ENCODE measurements around the gene SLAMF8.

SLAMF8 gene

DNA sequence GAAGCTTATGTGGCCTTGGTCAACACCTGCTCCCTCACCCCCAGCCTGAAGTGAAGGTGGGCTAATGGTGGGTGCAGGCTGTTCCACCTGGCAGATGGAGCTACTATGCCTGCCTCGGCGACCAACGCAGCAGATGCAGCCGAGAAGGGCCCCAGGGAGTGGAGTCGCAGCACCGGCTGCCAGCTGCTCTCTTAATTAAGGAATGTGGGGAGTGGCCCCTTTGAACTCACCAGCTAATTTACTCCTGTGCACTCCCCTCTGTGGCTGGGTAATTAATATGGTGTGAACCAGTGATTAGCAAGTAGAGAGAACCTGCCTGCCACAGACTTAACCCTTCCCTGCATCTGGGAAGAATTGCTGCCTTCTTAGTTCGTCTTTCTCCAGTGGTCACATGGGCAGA, 3.3 kb upstream of the SLAMF8 start:
- TF ChIP-seq CTCF (IDR thresholded peaks at IDR 0.05) = no peak

DNA sequence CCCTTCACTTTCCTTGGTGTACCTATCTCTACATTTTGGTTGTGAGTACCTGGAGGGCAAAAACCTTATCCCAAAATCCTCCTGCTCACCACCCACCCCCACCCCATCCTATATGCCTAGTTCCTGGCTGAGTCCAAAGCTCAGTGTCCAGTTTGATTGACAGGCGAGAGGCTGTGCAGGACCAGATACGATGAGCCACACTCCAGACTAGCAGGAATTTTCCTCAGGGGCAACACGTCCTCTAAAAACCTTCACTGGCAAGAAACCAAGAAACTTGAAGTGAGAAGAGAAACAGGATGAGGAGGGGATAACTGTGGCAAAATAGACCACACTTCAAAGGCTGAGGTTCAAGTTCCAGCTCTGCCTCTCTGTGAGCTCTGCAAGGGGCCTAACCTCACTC, 1.1 kb upstream of the SLAMF8 start:
- TF ChIP-seq CTCF (IDR thresholded peaks at IDR 0.05) = no peak

GRCh38 chr1:159827102-159827490, 423 bp downstream of the SLAMF8 start:
- no peak for TF ChIP-seq CTCF (IDR thresholded peaks at IDR 0.05)

DNA sequence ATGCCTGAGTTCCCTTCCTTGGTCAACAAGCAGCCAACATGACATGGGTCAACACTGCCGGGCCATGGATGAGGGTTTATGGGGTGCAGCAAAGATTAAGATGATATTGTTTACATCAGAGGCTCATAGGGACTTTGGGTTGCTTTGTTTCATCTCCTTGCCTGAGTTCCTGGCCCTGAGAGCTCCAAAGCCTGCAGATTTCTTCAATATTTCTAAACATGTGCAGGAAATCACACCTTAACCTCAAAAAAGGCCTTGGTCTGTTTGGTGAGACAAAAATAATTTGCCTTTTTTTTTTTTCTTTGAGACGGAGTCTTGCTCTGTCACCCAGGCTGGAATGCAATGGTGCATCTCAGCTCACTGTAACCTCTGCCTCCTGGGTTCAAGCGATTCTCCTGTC, 876 bp downstream of the SLAMF8 start:
- no peak for TF ChIP-seq CTCF (IDR thresholded peaks at IDR 0.05)

DNA sequence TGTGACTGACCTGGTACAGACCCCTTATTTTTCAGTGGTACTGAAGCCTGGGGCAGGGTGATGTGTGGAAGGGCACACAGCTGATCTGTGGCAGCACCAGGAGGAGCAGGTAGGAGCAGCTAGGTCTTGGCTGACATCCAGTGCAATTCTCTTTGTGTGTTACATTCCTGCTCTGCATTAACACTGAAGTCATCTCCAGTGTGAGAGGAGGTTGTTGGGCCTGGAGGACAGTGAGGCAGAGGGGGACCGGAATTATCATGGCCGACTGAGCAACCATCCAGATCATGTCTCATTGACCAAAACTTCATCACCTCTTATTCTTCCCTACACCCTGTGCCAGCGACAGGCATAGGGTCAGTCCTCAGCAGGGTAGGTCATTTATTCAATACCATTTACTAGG, 1.5 kb downstream of the SLAMF8 start:
- TF ChIP-seq CTCF (IDR thresholded peaks at IDR 0.05) = no peak

GRCh38 chr1:159828581-159829272, 2.1 kb downstream of the SLAMF8 start:
- no peak for TF ChIP-seq CTCF (IDR thresholded peaks at IDR 0.05)

DNA sequence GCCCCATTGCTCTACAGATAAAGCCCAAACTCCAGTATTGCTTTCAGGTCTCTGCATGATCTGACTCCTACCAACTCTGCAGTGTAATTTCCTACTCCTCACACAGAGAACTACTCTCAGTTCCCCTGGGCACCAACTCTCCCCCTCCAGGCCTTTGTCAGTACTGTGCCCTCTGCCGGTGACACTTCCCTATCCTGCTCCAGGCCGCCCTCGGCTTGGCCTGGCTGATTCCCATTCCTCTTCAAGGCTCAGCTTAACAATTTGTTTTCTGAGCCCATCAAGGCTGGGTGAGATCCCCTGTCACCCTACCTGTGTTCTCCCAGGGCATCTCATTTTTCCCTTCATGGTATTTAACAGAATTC, 2.6 kb downstream of the SLAMF8 start:
- peak; percentile 46 for TF ChIP-seq CTCF (IDR thresholded peaks at IDR 0.05)
